Measurements from ENCODE around the gene MCF2L2. TPM values are rescaled to one million over a fixed set of nuclear protein-coding genes. Genes with fewer than 3 reads are reported as not detected.

MCF2L2 gene
- total and polyA plus RNA-seq, 2 experiments from 2014 or later = 6.7 to 14.6 TPM

DNA sequence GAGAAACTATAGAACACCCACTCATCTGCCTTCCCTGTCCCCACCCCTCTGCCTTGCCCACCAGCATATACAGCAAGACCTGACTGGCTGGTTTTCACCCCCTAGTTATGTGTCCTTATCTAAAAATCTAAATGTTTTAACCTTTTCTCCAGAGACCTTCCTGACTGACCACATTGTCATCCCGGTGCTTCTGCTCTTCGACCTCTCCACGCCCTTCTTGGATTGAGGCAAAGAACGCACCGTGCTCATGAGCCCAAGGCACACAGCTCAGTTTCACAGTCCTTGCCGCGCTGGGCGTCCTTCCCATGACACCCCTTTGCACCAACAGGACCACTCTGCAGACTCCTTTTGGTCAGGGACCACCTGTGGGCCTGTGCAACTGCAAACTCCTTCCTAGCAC lies 112.7 kb downstream of the MCF2L2 start (continued):
- TF ChIP-seq, protein P1, sequence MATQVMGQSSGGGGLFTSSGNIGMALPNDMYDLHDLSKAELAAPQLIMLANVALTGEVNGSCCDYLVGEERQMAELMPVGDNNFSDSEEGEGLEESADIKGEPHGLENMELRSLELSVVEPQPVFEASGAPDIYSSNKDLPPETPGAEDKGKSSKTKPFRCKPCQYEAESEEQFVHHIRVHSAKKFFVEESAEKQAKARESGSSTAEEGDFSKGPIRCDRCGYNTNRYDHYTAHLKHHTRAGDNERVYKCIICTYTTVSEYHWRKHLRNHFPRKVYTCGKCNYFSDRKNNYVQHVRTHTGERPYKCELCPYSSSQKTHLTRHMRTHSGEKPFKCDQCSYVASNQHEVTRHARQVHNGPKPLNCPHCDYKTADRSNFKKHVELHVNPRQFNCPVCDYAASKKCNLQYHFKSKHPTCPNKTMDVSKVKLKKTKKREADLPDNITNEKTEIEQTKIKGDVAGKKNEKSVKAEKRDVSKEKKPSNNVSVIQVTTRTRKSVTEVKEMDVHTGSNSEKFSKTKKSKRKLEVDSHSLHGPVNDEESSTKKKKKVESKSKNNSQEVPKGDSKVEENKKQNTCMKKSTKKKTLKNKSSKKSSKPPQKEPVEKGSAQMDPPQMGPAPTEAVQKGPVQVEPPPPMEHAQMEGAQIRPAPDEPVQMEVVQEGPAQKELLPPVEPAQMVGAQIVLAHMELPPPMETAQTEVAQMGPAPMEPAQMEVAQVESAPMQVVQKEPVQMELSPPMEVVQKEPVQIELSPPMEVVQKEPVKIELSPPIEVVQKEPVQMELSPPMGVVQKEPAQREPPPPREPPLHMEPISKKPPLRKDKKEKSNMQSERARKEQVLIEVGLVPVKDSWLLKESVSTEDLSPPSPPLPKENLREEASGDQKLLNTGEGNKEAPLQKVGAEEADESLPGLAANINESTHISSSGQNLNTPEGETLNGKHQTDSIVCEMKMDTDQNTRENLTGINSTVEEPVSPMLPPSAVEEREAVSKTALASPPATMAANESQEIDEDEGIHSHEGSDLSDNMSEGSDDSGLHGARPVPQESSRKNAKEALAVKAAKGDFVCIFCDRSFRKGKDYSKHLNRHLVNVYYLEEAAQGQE (IDR thresholded peaks at IDR 0.05; ENCODE audit: unreplicated experiment) = no peak

DNA sequence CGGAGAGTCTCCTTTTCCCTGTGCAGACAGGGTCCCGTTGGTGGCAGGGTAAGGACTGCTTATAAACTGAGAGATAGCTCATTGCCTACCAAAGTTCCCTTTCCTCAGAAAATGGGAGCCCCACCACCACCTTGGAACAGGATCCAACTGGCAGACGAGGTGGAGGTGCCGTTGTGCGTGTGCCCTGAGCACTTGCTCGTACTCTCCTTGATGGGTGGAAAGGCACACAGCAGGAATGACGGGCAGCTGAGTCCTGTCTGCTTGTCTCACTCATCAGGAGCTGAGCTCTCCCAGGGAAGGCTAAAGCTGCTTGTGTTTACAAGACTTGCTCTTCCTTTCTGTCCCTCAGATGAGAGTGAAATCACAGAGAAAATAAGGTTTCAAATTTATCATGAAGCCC lies 114.7 kb downstream of the MCF2L2 start:
- peak; percentile 50; the same call in 2 of the 3 replicates for ATAC-seq
- Mint-ChIP-seq H3K9me3 (no peaks in the 10 kb centered on the region), H3K4me3 (no peak overlapping the region), H3K27ac (peak overlapping the region; percentile 31; the same call in 1 of the 2 replicates), H3K4me1 (peaks cover 2% of the 10 kb centered on the region; the same call in 2 of the 3 replicates), H3K36me3 (ENCODE audit: low read depth) (peaks cover 7% of the 10 kb centered on the region; the same call in 2 of the 3 replicates), H3K27me3 (ENCODE audit: insufficient read depth, low read depth, poor library complexity) (no peaks in the 10 kb centered on the region)
- Histone ChIP-seq H3K4me1 (ENCODE audit: insufficient read depth) (no peaks in the 10 kb centered on the region), H3K4me2 (no peak overlapping the region), H3F3A (replicated peaks; ENCODE audit: low read depth) (no peaks in the 10 kb centered on the region), H3K27ac (ENCODE audit: low read depth) (no peak overlapping the region), H4K20me1 (replicated peaks; ENCODE audit: insufficient read depth) (no peaks in the 10 kb centered on the region), H3K79me2 (replicated peaks; ENCODE audit: insufficient read depth) (no peaks in the 10 kb centered on the region), H3K4me3 (no peak overlapping the region), H3K27me3 (ENCODE audit: insufficient read depth) (no peaks in the 10 kb centered on the region), H3K9me2 (ENCODE audit: insufficient read depth) (no peaks in the 10 kb centered on the region), H2AFZ (no peak overlapping the region), H3K36me3 (ENCODE audit: insufficient read depth) (peaks cover 8% of the 10 kb centered on the region; the same call in 1 of the 2 replicates)
- DNase-seq (ENCODE audit: low spot score) = no peak
- TF ChIP-seq ZNF114 (CRISPR knock-in tag; IDR thresholded peaks at IDR 0.05) (no peak), CREB1 (CRISPR knock-in tag; IDR thresholded peaks at IDR 0.05; ENCODE audit: low read depth) (no peak), ZNF331 (CRISPR knock-in tag; IDR thresholded peaks at IDR 0.05; ENCODE audit: low read depth) (no peak), ZNF462 (CRISPR knock-in tag; IDR thresholded peaks at IDR 0.05) (no peak), EZH2phosphoT487 (IDR thresholded peaks at IDR 0.05; ENCODE audit: unreplicated experiment) (no peak), POLR2AphosphoS5 (IDR thresholded peaks at IDR 0.05; ENCODE audit: low read depth) (no peak), JUNB (IDR thresholded peaks at IDR 0.05; ENCODE audit: unreplicated experiment) (no peak), CTCF (conservative IDR thresholded peaks at IDR 0.05; ENCODE audit: low read depth in 2 of 2) (no peak)
- TF ChIP-seq, protein P1 (IDR thresholded peaks at IDR 0.05; ENCODE audit: unreplicated experiment) = no peak

Data from GM23338 (cell line).